Ureter (tissue), 1 donor: ENCODE data around the gene THYN1. TPM values are rescaled to one million over a fixed set of nuclear protein-coding genes. Genes with fewer than 3 reads are reported as not detected.
"Not testable (repeated sequence)": the region's sequence is repeated elsewhere in the genome, so short reads cannot be mapped to it uniquely, and the experiment has no call there.

Source experiments
- DNase-seq: peaks from one replicate; pipeline ENCODE4 v3.0.0-alpha.2; 2020; ENCODE audit warnings: low spot score
- total RNA-seq: library from RNA; stranded (reverse); gene quantifications from one replicate; pipeline ENCODE4 v1.2.4, GENCODE V29; 2023
- donor health status: DM: yes; HTN: yes; CAD: no.

Gene THYN1
- total RNA-seq, 1 donor from 2014 or later, result 52.1 TPM

- DNase-seq, result no peak
Observed at GRCh38 chr11:134275188-134275533, 22.0 kb upstream of the THYN1 start.

- DNase-seq, result no peak
Observed at GRCh38 chr11:134273317-134273712, 20.2 kb upstream of the THYN1 start.

DNA sequence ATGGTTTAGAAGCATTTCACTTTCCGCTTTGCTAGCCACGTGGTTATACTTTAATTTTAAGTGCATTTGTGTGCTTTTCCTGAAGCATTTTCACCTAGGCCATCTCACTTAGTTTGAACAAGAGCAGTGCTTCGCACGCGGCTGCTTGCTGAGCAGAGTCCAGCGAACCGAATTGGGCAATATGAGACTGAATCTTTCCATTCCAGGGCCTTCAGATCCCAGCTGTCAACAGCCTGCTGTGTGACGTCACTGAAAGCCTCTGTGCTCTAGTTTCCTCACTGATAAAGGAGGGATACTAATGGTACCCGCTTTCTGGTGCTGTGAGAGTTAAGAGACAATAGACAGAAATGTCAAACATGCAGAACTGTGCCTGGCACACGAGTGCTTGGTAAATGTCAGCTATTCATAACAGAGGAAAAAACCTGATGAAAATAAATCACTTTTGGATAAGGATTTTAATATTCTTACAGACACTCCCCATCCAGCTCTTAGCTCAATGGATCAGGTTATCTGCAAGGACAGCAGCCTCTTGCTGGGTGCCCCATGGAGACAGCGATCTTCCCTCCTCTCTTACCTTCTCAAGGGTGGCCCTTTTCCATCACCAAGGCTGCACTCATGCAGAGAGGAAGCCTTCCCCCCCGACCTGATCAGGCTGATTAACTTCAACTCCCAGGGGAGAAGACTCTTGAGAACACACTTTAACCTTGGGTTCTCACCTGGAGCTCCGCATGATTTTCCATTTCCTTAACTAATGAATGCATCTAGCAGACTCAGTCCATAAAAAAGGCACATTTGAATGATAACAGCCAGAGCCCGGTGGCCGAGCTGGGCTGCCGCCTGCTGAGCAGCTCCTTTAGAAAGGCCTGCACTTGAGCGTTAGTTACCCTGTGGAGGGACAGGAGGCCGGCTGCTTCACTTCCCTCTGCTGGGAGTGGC is 19.5 kb upstream of the THYN1 start:
- no peak for DNase-seq

DNA sequence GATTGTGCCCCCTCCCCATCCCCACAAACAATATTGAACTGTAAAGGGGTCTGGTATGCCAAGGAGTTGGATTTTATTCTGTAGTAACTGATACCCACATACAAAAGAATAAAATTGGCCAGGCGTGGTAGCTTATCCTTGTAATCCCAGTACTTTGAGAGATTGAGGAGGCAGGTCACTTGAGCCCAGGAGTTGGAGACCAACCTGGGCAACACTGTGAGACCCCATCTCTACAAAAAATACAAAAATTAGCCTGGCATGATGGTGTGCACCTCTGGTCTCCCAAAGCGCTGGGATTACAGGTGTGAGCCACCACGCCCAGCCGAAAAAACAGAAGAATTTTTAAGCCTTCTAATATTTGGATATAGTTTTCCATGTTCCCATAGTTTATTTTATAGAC is 18.8 kb upstream of the THYN1 start:
- DNase-seq, result no peak

- DNase-seq, result no peak
Observed at GRCh38 chr11:134270250-134270714, 17.1 kb upstream of the THYN1 start.

DNA sequence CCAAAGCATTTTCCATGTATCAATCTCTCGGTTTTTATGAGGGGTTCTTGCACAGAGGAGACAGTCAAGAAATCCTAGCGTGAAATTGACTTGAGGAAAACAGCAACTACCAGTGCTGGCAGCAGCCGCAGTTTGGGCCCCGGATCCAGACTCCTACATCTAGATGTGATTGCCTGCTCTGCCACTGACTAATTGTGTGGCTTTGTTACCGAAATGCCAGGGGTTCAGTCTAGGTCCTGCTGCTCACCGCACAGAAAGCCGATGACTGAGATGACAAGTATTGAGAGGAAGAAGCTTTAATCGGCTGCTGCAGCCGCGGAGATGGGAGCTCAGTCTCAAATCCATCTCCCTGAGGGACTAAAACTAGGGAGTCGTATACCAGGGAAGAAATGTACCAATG is 14.8 kb upstream of the THYN1 start:
- no peak for DNase-seq

DNA sequence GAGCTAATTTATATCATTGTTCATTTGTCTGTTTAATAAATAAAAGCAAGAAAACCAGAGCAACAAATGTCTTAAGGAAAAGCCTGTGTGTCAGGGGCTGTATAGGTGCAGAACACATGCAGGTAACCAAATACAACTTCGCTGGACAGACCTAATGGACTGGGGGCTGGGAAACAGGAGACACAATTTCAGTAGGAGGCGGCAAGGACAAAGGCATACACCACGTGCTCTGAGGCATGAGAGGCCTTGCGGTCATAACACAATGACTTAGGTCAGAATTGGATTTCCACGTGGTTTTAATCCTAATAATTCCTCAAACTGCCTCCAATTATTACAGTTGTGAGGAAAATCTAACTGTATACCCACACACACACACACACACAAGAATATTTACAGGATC is 14.3 kb upstream of the THYN1 start:
- DNase-seq, result no peak

DNA sequence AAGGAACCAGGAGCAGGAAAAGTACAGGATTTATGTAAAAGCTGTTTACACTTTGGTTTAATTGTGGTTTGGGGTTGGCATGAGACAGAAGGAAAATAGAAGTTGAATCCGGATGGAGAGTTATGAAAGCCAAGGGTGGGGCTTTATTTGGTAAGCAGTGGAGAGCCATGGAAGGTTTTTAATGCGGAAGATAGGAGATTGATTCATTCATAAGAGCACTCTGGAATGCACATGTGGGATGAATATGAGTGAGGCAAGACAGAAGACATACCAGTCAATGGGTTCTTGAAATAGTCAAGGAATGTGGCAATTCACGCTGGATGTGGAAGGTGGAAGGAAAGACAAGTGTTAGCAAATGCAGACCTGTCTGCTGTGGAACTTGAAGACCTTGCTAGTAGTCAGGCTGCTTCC is 13.7 kb upstream of the THYN1 start:
- no peak for DNase-seq

DNA sequence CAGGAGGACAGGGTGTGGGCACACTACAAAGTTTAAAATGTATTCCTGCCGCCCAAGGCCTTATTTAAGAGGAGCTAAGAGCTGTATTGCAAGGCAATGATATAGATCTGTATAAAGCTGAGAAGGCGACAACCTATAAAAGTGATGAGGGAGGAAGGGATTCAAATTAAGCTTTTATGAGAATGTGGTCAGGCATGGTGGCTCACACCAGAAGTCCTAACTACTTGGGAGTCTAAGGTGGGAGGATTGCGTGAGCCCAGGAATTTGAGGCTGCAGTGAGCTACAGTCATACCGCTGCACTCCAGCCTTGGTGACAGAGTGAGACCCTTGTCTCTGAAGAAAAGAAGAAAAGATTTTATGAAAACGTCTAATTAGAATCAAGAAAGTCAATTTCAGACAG is 13.3 kb upstream of the THYN1 start:
- no peak for DNase-seq

GRCh38 chr11:134264966-134265764 is 12.0 kb upstream of the THYN1 start:
- no peak for DNase-seq

GRCh38 chr11:134261626-134262488 is 8.7 kb upstream of the THYN1 start:
- no peak for DNase-seq

GRCh38 chr11:134260983-134261382 is 7.8 kb upstream of the THYN1 start:
- no peak for DNase-seq

DNA sequence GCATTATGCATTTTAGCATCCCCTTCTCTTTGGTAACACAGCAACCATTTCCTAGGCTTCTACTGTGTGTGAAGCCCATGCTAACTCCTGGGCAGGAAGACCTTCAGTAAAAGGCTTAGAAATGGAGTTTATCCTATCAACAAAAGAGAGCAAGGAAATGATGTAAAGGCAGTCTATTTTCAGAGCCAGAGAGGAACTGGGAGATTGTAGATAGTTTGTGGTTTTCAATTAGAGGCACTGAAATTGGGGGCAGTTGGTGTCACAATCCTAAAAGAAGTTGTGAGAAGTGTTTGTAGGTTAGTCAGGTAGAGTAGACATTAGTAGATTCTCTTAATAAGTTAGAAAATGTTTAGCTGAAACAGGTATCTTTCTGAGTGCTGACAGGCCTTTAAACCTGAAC is 7.4 kb upstream of the THYN1 start:
- DNase-seq, result no peak

- no peak for DNase-seq
Observed at GRCh38 chr11:134258577-134258976, 5.4 kb upstream of the THYN1 start.

GRCh38 chr11:134257101-134257500 is 3.9 kb upstream of the THYN1 start:
- DNase-seq, result no peak

DNA sequence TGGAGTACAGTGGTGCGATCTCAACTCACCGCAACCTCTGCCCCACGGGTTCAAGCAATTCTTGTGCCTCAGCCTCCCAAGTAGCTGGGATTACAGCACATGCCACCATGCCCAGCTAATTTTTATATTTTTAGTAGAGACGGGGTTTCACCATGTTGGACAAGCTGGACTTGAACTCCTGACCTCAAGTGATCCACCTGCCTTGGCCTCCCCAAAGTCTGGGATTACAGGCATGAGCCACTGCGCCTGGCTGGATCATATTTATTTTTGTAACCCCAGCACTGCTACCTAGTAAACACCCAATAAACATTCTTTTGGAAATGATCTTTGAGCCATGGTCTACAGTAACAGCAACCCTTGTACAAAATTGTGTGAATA is 2.0 kb upstream of the THYN1 start:
- not testable (repeated sequence) for DNase-seq

DNA sequence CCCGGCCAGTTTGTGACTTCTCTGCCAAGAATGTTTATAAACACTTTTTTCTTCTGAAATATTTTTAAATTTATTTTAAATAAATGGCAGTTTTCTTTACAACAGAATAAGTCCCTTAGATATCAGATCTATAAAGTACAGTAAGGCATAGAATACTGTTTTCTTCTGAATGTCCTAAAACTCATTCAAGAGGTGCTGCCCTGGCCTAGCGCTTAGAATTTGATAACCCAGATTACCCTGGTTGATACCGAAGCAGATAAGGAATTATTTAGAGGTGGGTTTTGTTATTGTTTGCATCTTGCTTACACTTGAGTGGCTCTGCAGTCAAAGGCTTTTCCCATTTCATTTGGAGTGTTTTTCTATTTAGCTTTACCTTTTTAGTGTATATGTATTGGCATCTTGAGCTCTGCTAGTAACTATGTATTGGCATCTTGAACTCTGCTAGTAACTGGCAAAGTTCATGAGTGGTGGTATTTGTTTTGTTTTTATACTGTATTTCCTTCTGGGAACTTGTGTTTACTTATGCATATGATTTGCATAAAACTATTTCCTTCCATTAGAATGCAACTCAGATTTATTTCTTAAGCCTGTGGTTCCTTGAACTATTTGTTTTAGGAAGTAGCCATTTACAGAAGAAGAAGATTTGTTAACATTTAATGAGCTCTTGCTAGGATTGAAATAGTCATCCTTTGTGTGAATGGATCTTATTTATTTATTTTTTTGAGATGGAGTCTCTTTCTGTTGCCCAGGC is 1.5 kb upstream of the THYN1 start:
- no peak for DNase-seq

GRCh38 chr11:134252346-134253187 is 585 bp downstream of the THYN1 start:
- no peak for DNase-seq

- no peak for DNase-seq
Observed at GRCh38 chr11:134250675-134251074, 2.5 kb downstream of the THYN1 start.

- no peak for DNase-seq
Observed at GRCh38 chr11:134250246-134250645, 2.9 kb downstream of the THYN1 start.
